Stimulated activated CD4-positive, alpha-beta T cell treated with anti-CD3 and anti-CD28 coated beads, TNF-alpha, amount 100 ng/mL, for 4 hours (primary cell): ENCODE data around the gene SIDT2.
A peak's percentile ranks its signal among the peaks of the same experiment; 100 is the strongest.
"Not testable (repeated sequence)": the region's sequence is repeated elsewhere in the genome, so short reads cannot be mapped to it uniquely, and the experiment has no call there.

Experiments
- DNase-seq, 3 experiments: peaks; one replicate each; pipeline ENCODE4 v3.0.0-alpha.2; 2020; ENCODE audit warnings: low read depth in 3 of 3

Gene SIDT2

GRCh38 chr11:117178210-117179034, at the start of gene SIDT2:
Gene SIDT2 (plus strand): TSS chr11:117178743. CDS start chr11:117179264, 521 bp downstream.
- peak; percentile 75 to 77 (median 75) for DNase-seq

GRCh38 chr11:117130396-117130795, 48.1 kb upstream of the SIDT2 start:
- not testable (repeated sequence) for DNase-seq

- DNase-seq, result no peak
These were observed 47.7 kb upstream of the SIDT2 start for GRCh38 chr11:117130879-117131278.

DNA sequence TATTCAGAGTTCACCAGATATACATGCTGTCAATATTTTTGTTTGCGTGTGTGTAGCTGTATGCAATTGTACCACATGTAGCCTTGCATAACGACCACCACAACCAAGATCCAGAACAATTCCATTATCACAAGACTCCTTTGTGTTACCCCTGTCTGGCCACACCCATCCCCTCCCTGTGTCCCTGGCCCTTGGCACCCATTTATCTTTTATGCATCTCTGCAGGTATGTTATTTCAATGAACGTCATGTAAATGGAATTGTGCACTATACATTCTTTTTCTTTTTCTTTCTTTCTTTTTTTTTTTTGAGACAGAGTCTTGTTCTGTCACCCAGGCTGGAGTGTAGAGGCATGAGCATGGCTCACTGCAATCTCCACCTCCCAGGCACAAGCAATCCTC, 44.1 kb upstream of the SIDT2 start:
- DNase-seq, result no peak

DNA sequence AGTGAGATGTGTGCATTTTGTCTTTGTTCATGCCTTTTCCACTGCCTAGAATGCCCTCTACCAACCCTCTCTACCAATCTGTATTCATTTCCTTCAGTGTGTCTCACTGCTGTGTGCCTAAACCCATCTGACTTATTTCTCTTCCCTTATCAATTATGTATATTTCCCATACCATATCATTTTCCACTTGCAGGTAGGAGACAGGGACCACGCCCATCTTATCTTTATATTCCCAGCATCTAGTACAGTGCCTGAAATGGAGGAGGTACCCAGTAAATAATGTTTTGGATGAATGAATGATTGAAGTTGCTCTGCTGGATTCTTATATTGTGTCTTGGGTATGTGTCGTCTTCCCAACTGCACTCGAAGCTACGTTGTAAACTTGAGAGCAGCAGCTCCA, 43.6 kb upstream of the SIDT2 start:
- not testable (repeated sequence) for DNase-seq

DNA sequence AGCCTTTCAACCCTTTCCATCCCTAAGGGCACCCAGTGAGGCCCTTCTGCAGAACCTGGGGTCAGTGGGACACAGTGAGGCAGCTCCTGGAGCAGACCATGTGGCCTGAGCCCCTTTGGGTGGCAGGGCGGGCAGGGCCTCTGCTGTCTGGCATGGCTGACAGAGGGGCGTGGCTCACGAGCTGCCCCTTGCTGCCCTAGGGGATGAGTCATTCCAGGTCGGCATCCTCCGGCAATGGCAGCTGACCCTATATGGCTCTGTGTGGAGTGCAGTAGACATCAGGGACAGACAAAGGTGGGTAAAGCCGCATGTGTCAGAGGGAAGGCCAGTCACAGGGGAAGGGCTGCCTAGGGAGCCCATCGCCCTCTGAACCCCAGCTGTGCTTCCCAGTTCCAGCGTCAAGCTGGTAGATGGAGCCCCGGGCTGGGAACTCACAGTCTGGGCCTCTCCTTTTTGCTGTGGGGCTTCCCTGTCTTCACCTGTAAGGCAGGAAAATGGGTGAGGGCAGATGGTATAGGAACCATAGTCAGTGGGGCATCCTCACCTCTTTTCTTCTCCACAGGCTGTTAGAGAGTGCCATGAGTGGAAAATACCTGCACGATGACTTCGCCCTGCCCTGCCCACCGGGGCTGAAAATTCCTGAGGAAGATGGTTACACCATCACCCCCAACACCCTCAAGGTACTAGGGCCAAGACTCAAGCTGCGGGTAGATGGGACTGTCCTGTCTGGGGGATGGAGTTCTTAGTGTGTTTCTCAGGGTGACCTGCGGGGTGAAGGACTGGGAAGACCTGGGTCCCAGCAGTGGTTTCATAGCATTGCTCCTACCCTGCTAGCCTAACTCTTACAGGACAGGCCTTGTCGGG, 41.1 kb upstream of the SIDT2 start:
- DNase-seq, result not testable (repeated sequence)

GRCh38 chr11:117143390-117143789, 35.2 kb upstream of the SIDT2 start:
- DNase-seq, result no peak

DNA sequence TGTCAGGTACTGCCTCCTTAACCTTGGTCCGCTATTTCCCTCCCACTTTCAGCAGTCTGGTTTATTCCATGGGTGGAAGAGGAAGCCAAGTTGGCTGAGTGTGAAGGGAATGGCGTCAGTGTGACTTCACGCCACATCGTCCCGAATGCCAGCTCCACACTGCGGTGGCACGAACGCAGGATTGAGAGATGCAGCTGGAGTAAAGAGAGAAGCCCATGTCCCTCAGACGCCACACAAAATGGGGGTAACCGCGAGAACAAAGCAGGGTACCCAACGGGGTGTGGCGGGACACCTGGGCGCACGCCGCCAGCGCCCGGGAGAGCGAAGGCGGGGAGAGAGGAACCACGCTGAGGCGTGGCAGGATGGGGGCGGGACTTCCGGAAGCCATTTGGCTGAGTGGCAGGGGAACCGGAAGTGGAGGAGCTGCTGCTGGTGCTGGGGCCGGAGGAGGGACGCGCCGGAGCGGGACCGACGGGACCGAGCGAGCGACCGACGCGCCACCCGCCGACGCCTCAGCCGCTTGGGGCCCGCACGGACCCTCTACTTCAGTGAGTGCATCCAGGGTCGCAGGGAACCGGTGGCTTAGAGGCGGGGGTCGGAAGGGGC, 34.6 kb upstream of the SIDT2 start, which contains the start of gene PAFAH1B2:
Gene PAFAH1B2 (plus strand): TSS at position 417 of the 606 bp plus-strand sequence. CDS start 8,161 bp downstream, outside the sequence.
- peak; percentile 89 to 94 (median 90) for DNase-seq

GRCh38 chr11:117144477-117145392, 33.8 kb upstream of the SIDT2 start:
- DNase-seq, result no peak

DNA sequence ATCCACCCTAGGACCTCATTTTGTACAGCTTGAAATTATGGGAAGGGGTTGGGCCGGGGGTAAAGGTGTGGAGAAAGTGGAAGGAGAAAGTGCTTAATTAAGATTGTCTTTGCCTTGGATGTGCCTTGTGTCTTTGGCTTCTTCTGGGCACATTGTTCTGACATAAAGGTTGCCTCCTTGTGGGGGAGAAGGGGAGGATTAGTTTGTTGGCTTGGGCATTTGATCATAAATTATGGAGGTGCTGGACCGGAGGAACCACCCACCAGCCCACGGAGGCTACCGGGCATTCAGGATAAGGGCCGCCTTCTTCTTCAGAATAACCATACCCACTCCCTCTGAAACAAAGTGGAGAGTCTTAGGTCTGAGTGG, 33.2 kb upstream of the SIDT2 start:
- no peak for DNase-seq

DNA sequence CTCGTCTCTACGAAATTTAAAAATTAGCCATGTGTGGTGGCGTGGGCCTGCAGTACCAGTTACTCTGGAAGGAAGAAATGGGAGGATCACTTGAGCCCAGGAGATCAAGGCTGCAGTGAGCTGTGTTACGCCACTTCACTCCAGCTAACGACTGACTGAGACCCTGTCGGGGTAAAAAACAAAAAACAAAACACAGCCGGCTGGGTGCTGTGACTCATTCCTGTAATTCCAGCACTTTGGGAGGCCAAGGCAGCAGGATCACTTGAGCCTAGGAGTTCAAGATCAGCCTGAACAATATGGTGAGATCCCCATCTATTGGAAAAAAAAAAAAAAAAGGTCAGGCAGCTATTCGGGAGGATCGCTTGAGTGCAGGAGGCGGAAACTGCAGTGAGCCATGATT, 32.0 kb upstream of the SIDT2 start:
- DNase-seq, result no peak

- no peak for DNase-seq
These were observed 26.5 kb upstream of the SIDT2 start for GRCh38 chr11:117152066-117152465.

- no peak for DNase-seq
These were observed 24.1 kb upstream of the SIDT2 start for GRCh38 chr11:117154468-117154867.

GRCh38 chr11:117157507-117157906, 21.0 kb upstream of the SIDT2 start:
- DNase-seq, result no peak

DNA sequence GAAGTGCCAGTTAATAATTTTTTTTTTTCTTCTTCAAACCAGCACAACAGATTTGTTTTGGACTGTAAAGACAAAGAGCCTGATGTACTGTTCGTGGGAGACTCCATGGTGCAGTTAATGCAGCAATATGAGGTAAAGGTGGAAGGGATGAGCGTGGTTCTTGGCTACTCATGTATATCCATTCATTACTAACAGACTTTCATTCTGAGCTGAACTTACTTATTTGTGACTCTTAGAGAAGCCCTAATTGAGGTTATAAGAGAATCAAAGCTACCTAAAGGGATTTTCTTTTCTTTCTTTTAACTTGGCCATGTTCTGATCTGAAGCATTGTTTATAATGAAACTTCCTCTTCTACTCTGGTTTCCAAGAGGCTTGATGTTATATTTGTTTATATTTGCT, 18.7 kb upstream of the SIDT2 start:
- DNase-seq, result no peak

GRCh38 chr11:117160826-117161225, 17.7 kb upstream of the SIDT2 start:
- no peak for DNase-seq

DNA sequence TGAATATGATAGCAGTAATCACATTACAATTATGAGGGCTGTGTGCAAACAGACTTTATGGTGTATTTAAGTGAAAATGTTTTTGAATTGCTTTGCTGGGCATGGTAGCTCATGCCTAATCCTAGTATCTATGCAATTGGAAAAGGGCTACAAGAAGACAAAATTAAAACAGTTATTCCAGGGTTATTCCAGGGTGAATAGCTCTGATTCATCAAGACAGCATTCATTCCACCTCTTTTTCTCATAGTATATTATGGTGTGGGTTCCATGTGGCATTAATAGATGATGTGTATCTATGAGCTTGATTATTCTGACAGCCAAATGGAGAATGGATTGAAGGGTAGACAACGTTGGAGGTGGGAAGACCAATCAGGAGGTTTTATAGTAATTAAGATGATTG, 12.1 kb upstream of the SIDT2 start:
- DNase-seq, result no peak

DNA sequence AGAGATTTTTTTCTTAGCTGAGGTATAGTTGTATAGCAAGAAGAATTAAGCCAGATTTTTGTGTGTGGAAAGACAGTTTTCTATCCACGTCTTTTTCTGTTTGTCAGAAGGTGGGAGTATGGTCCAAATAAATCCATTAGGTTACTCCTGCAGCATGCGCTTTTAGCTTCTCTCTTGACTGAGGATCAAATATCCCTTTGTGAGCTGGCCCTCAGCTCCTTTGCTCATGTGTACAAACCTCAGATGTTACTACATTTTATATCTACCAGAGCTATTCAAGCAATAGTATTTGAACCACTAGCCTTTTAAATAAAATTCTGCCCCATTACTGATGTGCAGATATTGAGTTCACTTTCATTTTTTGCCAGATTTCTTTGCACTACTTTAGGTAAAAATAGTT, 8.8 kb upstream of the SIDT2 start:
- DNase-seq, result no peak

DNA sequence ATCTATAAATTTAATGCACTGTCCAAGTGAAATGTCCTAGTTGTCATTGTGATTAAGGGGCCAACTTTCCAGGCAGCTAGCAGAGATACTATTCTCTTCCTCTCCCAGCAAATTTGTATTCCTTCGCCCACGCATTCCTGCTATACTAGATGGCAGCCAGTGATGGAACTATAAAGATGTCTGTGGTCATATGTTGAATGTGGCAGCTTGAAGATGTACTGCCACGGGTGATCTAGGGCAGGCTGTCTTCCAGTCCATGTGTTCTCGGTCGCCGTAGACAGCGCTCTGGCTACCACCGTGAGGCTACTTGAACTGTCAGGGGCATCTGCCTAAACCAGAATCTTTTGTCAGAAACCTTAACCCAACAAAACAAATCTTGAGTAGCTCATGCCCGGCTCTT, 8.3 kb upstream of the SIDT2 start:
- DNase-seq, result no peak

- no peak for DNase-seq
These were observed 7.5 kb upstream of the SIDT2 start for GRCh38 chr11:117171007-117171403.

- no peak for DNase-seq
These were observed 7.0 kb upstream of the SIDT2 start for GRCh38 chr11:117171404-117172061.
